Neural cell (in vitro differentiated cells): ENCODE measurements around the gene SPP2. TPM values are rescaled to one million over a fixed set of nuclear protein-coding genes. Genes with fewer than 3 reads are reported as not detected.

Source experiments
- H2AFZ ChIP-seq: fragments of 200-600, 300-800 bp; sonication (generic), shearing (Covaris generic); 2 replicates; pipeline ENCODE4 v1.6.0; 2014; ENCODE audit warnings: low read depth, mild to moderate bottlenecking, antibody characterized with exemption, low read length, moderate library complexity
- H3F3A ChIP-seq: fragments of 200-600 bp; shearing (Covaris generic); 2 replicates; pipeline ENCODE4 v1.6.1; 2016; ENCODE audit warnings: mild to moderate bottlenecking, moderate library complexity, mixed read lengths, antibody characterized with exemption, low read length; ENCODE audit not compliant: insufficient read depth, poor library complexity, severe bottlenecking
- H3K27ac ChIP-seq: fragments of 200-600, 300-800 bp; sonication (generic), shearing (Covaris generic); 2 replicates; pipeline ENCODE4 v1.5.1; 2014; ENCODE audit warnings: mild to moderate bottlenecking, low read length, moderate library complexity
- H3K27me3 ChIP-seq: fragments of 300-800, 200-600 bp; sonication (generic), shearing (Covaris generic); 2 replicates; pipeline ENCODE4 v1.6.0; 2014; ENCODE audit warnings: mild to moderate bottlenecking, low read depth, low read length, moderate library complexity; ENCODE audit not compliant: insufficient read depth
- H3K36me3 ChIP-seq: fragments of 300-800, 200-600 bp; sonication (generic), shearing (Covaris generic); 2 replicates; pipeline ENCODE4 v1.5.1; 2014; ENCODE audit warnings: mild to moderate bottlenecking, antibody characterized with exemption, low read length, moderate library complexity; ENCODE audit not compliant: insufficient read depth
- H3K4me2 ChIP-seq: fragments of 300-800, 200-600 bp; sonication (generic), shearing (Covaris generic); 2 replicates; pipeline ENCODE4 v1.6.0; 2014; ENCODE audit warnings: mild to moderate bottlenecking, low read length
- H3K4me3 ChIP-seq: fragments of 300-800, 200-600 bp; sonication (generic), shearing (Covaris generic); 2 replicates; pipeline ENCODE4 v1.5.1; 2014; ENCODE audit warnings: mild to moderate bottlenecking, low read length, moderate library complexity
- H3K79me2 ChIP-seq: fragments of 200-600 bp; shearing (Covaris generic); replicated peaks from 2 replicates; pipeline ENCODE4 v1.6.0; 2014; ENCODE audit warnings: mild to moderate bottlenecking, low read length, moderate library complexity; ENCODE audit not compliant: insufficient read depth
- H3K9ac ChIP-seq: fragments of 300-800, 200-600 bp; sonication (generic), shearing (Covaris generic); 2 replicates; pipeline ENCODE4 v1.6.1; 2016; ENCODE audit warnings: mild to moderate bottlenecking, low read length, mixed read lengths
- H3K9me2 ChIP-seq: fragments of 200-600 bp; shearing (Covaris generic); 2 replicates; pipeline ENCODE4 v1.6.1; 2016; ENCODE audit warnings: mild to moderate bottlenecking, low read length, mixed read lengths; ENCODE audit not compliant: insufficient read depth
- H3K9me3 ChIP-seq: fragments of 200-600, 300-800 bp; sonication (generic), shearing (Covaris generic); 2 replicates; pipeline ENCODE4 v1.6.1; 2016; ENCODE audit warnings: mild to moderate bottlenecking, mixed run types, low read length, moderate library complexity, mixed read lengths
- H4K20me1 ChIP-seq: fragments of 200-600 bp; shearing (Covaris generic); 2 replicates; pipeline ENCODE4 v1.6.1; 2016; ENCODE audit warnings: mild to moderate bottlenecking, mixed run types; ENCODE audit not compliant: insufficient read depth
- EP300 ChIP-seq: fragments of 450-650 bp; conservative IDR thresholded peaks from 2 replicates; pipeline ENCODE4 v1.6.1; 2014; ENCODE audit warnings: antibody characterized with exemption, mild to moderate bottlenecking, moderate library complexity; ENCODE audit not compliant: poor library complexity, severe bottlenecking
- EZH2 ChIP-seq: fragments of 200-600, 300-800 bp; shearing (Covaris generic), sonication (generic); IDR thresholded peaks from 2 replicates; pipeline ENCODE4 v1.6.1; 2014; ENCODE audit warnings: antibody characterized with exemption, low read length, borderline replicate concordance, mild to moderate bottlenecking; ENCODE audit not compliant: insufficient read depth, poor library complexity, severe bottlenecking
- MXI1 ChIP-seq: fragments of 450-650 bp; conservative IDR thresholded peaks from 2 replicates; pipeline ENCODE4 v1.6.1; 2014; ENCODE audit warnings: antibody characterized with exemption, mild to moderate bottlenecking; ENCODE audit not compliant: poor library complexity, severe bottlenecking
- POLR2AphosphoS5 ChIP-seq: IDR thresholded peaks from 2 replicates; pipeline ENCODE4 v1.6.1; 2012
- RAD21 ChIP-seq: fragments of 450-650 bp; conservative IDR thresholded peaks from 2 replicates; pipeline ENCODE4 v1.6.1; 2014; ENCODE audit warnings: antibody characterized with exemption, mild to moderate bottlenecking, moderate library complexity
- REST ChIP-seq: IDR thresholded peaks from 2 replicates; pipeline ENCODE4 v1.6.1; 2012; ENCODE audit warnings: borderline replicate concordance
- SMC3 ChIP-seq: fragments of 450-650 bp; conservative IDR thresholded peaks from 2 replicates; pipeline ENCODE4 v1.6.1; 2014; ENCODE audit warnings: antibody characterized with exemption, mild to moderate bottlenecking, moderate library complexity; ENCODE audit not compliant: poor library complexity
- TAF1 ChIP-seq: IDR thresholded peaks from 2 replicates; pipeline ENCODE4 v1.6.1; 2012; ENCODE audit warnings: low read depth
- polyA plus RNA-seq: library from polyadenylated mRNA; depleted of rRNA; stranded (reverse); fragments of >200 nt; gene quantifications from 2 replicates; pipeline ENCODE4 v1.2.3, GENCODE V29; 2014
- TF ChIP-seq, protein P1 (sequence below): fragments of 450-650 bp; IDR thresholded peaks from 2 replicates; pipeline ENCODE4 v1.5.1; 2014; ENCODE audit warnings: antibody characterized with exemption, mild to moderate bottlenecking, moderate library complexity; ENCODE audit not compliant: poor library complexity, severe bottlenecking

SPP2 gene
- polyA plus RNA-seq, 1 donor from 2014 or later = not detected

GRCh38 chr2:234029150-234029733 lies 21.3 kb upstream of the SPP2 start:
- no peak overlapping the region for H3K27ac ChIP-seq
- H3K27me3 ChIP-seq = no peaks in the 10 kb centered on the region
- H4K20me1 ChIP-seq = no peaks in the 10 kb centered on the region
- H3K9me3 ChIP-seq = no peaks in the 10 kb centered on the region
- TF ChIP-seq MXI1 = no peak
- no peak for TF ChIP-seq EP300
- TF ChIP-seq TAF1 = no peak
- TF ChIP-seq SMC3 = no peak
- TF ChIP-seq, protein P1, sequence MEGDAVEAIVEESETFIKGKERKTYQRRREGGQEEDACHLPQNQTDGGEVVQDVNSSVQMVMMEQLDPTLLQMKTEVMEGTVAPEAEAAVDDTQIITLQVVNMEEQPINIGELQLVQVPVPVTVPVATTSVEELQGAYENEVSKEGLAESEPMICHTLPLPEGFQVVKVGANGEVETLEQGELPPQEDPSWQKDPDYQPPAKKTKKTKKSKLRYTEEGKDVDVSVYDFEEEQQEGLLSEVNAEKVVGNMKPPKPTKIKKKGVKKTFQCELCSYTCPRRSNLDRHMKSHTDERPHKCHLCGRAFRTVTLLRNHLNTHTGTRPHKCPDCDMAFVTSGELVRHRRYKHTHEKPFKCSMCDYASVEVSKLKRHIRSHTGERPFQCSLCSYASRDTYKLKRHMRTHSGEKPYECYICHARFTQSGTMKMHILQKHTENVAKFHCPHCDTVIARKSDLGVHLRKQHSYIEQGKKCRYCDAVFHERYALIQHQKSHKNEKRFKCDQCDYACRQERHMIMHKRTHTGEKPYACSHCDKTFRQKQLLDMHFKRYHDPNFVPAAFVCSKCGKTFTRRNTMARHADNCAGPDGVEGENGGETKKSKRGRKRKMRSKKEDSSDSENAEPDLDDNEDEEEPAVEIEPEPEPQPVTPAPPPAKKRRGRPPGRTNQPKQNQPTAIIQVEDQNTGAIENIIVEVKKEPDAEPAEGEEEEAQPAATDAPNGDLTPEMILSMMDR = no peak
- no peak for TF ChIP-seq EZH2
- no peak for TF ChIP-seq RAD21
- no peak for TF ChIP-seq REST
- no peak for TF ChIP-seq POLR2AphosphoS5
- no peak overlapping the region for H3K4me2 ChIP-seq
- H3K79me2 ChIP-seq = no peaks in the 10 kb centered on the region
- H3F3A ChIP-seq = no peaks in the 10 kb centered on the region
- no peak overlapping the region for H3K9ac ChIP-seq
- no peaks in the 10 kb centered on the region for H3K9me2 ChIP-seq
- no peak overlapping the region for H3K4me3 ChIP-seq
- no peak overlapping the region for H2AFZ ChIP-seq
- no peaks in the 10 kb centered on the region for H3K36me3 ChIP-seq

- no peaks in the 10 kb centered on the region for H3K79me2 ChIP-seq
- H3K27ac ChIP-seq = no peak overlapping the region
- H3K9me3 ChIP-seq = no peaks in the 10 kb centered on the region
- H2AFZ ChIP-seq = no peak overlapping the region
- no peaks in the 10 kb centered on the region for H4K20me1 ChIP-seq
- no peak overlapping the region for H3K4me3 ChIP-seq
- no peak overlapping the region for H3K9ac ChIP-seq
- H3K9me2 ChIP-seq = no peaks in the 10 kb centered on the region
- no peaks in the 10 kb centered on the region for H3K27me3 ChIP-seq
- no peaks in the 10 kb centered on the region for H3K36me3 ChIP-seq
- H3K4me2 ChIP-seq = no peak overlapping the region
- no peaks in the 10 kb centered on the region for H3F3A ChIP-seq
- no peak for TF ChIP-seq EP300
- TF ChIP-seq, protein P1 = no peak
- no peak for TF ChIP-seq POLR2AphosphoS5
- no peak for TF ChIP-seq RAD21
- no peak for TF ChIP-seq TAF1
- no peak for TF ChIP-seq EZH2
- TF ChIP-seq MXI1 = no peak
- TF ChIP-seq REST = no peak
- TF ChIP-seq SMC3 = no peak
Observed at GRCh38 chr2:234031207-234031606, 19.3 kb upstream of the SPP2 start.
